GM08714 (cell line): ENCODE data around the gene ANKRD23.

ENCODE experiments used
- H3K4me3 ChIP-seq: fragments of 200-500 bp; sonication (Bioruptor generic); 2 replicates; pipeline ENCODE4 v1.5.1; 2014; ENCODE audit warnings: mild to moderate bottlenecking, low read length, inconsistent platforms
- ZNF274 ChIP-seq: IDR thresholded peaks from 2 replicates; pipeline ENCODE4 v1.6.1; 2012; ENCODE audit warnings: mild to moderate bottlenecking, low read depth, low read length

The ANKRD23 gene

DNA sequence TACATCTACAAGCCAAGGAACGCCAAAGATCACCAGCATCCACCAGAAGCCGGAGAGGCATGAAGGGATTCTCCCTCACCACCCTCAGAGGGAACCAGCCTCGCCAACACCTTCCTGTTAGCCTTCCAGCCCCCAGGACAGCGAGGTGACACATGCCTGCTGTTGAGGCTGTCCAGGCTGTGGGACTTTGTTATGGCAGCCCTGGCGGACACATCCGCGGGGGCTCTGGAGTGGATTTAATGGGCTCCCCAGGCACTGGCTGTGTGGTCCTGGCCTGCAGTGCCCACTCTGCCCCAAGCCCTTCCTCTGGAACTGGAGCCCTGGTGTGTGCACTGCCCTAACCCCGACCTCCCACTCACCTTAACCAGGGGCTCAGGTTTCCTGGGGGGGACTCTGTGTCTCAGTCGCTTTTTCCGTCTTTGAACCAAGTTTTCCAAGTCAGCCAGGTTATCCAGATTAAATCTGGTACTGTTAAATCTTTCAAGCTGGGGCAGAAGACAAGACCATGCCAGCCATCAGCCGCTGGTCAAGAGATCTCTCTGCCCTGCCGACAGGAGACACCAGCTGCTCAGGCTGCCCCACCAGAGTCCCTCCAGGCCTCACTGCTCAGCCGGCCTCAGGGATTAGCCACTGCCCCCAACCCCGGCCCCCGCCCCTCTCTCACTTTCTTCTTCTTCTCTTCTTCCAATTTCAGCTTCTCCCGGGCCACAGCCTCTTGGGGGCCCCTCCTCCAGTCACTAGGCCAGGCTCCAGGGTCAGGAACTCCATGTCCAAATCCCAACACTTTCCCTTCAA, 1.9 kb downstream of the ANKRD23 start:
- H3K4me3 ChIP-seq = no peak overlapping the region
- no peak for TF ChIP-seq ZNF274

DNA sequence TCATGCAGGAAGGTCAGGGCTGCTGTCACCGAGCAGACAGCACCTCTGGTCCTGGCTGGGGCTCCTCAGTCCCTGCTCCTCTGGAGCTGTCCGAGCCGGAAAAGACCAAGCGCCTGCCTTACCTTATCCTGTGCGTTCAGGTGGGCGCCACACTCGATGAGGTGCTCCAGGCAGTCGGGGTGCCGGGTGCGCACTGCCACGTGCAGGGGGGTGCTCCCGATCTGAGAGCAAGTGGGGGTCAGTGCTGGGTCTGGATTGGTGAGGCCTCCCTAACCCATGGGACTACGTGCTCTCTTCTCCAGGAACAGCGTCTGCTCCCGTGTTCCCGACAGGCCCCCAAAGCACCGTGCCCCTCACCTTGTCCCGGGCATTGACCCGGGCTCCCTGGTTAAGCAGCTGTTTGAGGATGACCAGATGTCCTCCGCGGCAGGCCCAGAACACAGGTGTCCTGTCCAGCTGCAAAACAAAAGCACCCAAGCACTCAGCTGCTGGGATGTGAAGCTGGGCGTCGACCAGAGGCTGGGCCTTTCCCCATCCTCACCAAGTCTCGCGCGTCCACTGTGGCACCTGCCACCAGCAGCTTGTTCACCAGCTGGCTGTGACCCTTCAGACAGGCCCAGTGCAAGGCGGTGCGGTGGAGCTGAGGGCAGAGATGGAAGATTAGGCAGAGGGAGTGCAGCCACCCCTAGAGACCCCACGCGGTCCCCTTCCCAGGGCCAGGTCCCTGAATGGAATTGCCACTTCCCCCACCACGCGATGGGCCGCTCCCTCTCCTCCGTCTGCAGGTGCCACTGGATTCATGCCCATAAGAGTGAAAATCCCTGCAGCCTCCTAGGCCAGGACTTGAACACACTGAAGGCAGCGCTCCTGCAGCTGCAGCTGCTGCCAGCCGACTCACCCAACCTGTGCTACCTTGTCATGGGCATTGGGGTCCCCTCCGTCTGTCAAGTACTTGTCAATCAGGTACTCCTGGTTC, 3.7 kb downstream of the ANKRD23 start:
- no peak overlapping the region for H3K4me3 ChIP-seq
- no peak for TF ChIP-seq ZNF274

DNA sequence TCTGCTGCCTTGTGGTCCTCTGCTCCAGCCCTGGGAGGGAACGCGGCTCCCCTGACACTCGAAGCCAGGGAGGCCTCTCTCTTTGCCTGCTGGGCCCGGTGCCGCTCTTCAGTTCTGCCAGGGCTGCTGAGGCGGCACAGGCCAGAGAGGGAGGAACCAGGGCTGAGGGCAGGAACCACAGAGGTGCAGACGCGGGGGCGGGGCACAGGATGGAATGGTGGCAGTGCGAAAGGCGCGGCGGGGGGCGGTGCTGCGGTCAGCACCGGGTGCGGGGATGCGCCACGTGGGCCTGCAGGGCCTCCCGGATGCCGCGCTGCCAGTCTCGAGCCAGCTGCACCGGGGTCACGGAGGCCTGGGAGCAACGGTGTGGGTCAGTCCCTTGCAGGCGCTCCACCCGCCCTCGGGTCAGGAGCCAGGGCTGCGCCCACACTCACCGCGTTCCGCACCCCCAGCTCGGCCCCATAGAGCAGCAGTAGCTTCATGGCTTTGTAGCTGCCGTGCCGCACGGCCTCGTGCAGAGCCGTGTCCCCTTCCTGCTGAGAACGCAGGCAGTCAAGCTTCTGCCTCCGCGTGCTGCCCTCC, 4.4 kb downstream of the ANKRD23 start:
- TF ChIP-seq ZNF274 = no peak
- H3K4me3 ChIP-seq = no peak overlapping the region

DNA sequence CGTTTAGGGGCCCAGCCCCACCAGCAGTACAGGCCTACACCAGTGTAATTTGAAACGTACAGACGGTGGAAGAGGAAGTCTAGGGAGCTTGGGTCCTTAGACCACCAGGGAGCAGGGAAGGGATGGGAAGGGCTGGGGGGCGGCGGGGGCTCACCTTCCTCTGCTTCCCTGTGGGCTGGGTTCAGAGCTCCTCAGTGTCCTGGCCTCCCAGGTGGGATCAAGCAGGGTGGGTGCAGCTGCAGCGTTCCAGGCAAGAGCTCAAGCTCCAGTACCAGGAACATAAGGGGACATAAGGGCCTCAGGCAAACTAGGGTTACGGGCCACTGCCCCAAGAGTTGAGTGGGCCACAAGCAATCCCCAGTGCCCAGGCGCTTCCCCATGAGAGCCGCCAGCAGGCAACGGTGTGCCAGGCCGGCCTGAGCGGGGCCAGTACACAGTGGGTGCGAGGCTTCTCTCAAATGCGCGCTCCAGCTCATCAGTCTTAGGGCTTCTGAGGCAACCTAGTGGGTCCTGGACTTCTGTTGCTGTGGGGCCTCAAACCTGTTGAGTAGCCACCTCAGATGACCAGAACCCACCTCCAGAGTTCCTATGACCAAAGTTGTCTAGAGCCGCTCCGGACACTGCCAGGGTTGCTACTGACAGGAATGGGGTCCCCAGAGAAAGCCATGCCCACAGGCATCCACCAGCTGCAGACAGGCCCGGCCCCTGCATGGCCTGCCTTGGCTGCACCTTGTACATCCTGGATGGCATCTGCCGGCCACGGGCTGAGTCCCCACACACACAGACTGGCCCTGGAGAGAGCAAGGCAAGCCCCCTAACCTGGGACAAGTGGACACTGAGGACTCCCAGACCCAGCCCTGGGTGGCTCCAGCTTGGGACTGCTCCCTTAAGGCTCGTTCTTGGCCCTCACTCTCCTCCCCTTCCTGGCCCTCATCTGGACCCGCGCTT, 5.2 kb downstream of the ANKRD23 start:
- H3K4me3 ChIP-seq = no peak overlapping the region
- no peak for TF ChIP-seq ZNF274

DNA sequence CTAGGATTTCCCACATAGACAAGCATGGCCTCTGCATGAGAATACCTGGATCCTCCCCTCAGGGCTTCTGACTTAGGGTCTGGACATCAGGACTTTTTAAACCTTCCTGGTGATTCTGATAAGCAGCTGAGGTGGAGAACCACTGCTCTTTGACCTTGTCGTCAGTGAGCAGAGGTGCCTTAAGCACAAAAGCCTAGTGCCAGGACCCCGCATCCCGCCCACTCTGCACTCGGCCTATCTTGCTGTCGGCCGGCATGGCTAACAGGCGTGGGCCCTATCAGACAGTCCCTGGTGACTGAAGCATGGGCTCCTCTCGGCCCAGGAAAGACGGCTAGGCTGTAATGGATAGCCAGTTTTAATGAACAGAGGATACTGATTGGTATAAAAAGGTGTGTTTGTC, 6.2 kb downstream of the ANKRD23 start:
- no peak for TF ChIP-seq ZNF274
- no peak overlapping the region for H3K4me3 ChIP-seq

DNA sequence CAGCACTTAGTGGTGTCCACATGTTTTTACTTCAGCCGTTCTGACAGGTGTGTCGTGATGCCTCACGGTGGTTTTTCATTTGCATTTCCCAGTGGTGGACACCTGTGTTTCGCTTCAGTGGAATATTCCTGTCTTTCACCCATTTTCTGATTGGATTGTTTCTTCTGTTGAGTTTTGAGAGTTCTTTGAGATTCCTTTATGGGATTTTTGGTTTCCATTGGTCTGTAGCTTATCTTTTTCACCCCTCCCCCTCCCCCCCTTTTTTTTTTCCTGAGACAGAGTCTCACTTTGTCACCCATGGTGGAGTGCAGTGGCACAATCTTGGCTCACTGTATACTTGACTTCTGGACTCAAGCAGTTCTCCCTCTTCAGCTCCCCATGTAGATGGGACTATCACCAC, 8.0 kb downstream of the ANKRD23 start:
- no peak for TF ChIP-seq ZNF274
- H3K4me3 ChIP-seq = no peak overlapping the region

DNA sequence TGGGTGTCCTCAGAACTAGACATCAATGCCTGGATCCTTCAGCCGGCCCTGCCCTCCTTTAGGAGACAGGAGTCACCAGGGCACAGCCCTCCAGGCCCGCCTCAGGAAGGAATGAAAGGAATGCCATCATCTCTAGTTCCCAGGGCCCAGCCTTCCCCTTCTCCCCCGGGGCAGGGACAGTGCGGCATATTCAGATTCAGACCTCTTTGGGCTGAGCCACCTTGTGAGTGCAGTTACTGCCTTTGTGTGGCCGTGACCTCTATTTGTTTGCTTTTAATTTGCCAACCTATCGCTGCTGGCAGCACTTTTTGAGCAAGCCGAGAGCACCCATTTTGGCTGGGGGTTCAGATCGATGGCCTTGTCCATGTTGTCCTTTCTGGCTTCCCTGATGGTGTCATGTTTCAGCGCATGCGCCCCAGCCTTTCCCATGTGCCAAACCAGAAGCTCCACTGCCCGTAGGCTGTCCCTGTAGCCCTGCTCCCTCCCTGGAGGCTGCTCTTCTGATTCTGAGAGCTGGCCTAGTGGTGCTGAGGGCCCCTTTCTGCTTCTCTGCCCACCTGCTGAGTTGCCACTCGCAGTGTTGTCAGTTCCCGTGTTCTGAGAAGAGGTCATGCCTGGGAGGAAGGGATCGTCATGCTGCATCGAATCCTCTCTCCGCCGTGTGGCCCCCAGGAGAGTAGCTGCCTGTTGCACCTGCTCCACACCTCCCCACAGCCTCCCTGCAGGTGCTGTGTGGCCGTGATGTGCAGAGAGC, 10.9 kb downstream of the ANKRD23 start:
- TF ChIP-seq ZNF274 = no peak
- no peak overlapping the region for H3K4me3 ChIP-seq

DNA sequence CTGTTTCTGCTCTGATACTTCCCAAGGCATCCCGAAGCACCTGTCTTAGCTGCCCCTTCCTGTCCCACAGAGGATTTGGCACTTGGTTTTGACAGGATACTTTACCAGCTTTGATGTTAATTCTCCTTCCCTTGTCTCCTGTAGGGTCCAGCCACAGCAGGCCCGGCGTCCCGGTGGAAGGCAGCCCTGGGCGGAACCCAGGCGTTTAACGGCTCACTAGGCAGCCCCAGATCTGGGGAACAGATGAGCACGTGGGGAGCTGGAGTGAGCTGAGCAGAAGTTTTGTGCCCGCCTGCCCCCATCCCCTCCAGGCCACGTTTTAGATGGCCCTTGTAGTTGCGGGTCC, 11.4 kb downstream of the ANKRD23 start:
- TF ChIP-seq ZNF274 = no peak
- H3K4me3 ChIP-seq = no peak overlapping the region

DNA sequence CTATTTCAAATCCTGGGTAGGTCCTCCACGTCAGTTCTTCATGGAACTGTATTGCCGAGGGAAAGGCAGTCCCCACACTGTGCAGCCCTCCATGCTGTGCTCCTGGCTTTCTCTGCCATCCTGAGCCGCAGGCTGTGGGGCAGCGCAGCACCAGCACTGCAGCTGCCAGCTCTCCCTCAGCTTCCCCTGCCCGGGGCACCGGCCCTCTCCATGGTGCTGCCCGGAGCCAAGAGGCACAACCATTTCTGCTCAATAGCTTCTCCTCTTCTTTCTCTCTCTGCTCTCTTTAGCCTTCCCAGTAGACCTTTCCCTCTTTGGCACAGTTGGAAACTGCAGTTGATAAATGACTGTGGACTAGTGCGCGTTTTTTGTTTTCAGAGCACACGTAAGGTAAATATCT, 12.1 kb downstream of the ANKRD23 start:
- H3K4me3 ChIP-seq = no peak overlapping the region
- TF ChIP-seq ZNF274 = no peak

DNA sequence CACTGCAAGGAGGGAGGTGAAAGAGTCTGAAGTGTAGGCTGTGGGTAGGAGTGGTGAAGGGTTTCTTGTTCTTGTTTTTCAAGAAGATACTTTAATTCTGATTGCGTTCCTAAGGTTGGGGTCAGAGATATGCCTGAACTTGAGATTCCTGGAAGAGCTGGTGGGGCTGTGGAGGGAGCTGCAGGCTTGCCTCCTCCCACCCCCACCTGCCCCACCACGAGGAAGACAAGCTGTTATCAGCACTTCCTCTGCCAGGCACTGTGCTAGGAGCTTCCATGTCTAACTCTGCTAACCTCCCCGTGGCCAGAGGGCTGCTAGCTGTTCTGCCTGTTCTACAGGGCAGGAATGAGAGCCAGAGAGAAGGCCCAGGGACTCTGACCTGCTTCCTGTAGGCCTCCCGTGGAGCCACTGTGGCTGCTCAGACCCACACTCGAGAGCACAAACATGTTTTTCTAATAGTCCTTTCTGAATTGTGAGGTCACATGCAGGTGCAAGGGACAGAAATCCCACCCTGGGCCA, 13.7 kb downstream of the ANKRD23 start:
- TF ChIP-seq ZNF274 = no peak
- no peak overlapping the region for H3K4me3 ChIP-seq

DNA sequence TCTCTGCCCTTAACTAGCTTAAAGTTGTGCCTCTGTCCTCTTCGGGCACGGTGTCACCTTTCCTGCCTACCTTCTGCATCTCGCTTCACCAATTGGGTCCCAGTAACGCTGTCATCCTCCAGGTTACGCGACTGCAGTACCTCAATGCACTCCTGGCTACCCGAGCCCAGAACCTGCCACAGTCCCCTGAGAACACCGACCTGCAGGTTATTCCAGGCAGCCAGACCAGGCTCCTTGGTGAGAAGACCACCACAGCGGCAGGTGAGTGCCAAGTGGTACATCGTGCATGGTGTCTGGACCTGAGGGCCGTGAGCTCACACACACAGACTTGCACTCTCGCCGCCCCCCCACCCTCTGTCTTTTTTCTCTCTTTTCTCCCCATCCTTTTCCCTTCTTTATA, 14.9 kb downstream of the ANKRD23 start:
- no peak overlapping the region for H3K4me3 ChIP-seq
- no peak for TF ChIP-seq ZNF274

DNA sequence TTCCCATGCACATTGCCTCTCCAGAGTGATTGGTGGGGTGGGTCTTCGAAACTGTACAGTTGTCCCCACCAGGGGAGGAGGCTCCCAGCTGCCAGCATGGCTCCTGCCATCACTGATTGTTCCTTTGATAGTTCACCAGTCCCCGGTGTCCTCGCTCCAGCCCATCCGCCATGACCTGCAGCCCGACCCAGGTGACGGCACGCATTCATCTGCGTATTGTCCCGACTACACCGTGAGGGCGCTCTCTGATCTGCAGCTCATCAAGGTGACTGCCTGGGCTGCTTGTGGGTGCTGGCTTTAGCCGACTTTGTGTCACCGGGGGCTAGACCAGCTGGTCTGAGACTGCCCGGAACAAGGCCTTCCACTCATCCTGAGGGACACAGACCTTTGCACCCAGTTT, 15.4 kb downstream of the ANKRD23 start:
- no peak overlapping the region for H3K4me3 ChIP-seq
- no peak for TF ChIP-seq ZNF274
